H9 (cell line): ENCODE measurements around the gene DYNC1H1. TPM values are rescaled to one million over a fixed set of nuclear protein-coding genes. Genes with fewer than 3 reads are reported as not detected.

ENCODE experiments used
- DNase-seq: peaks from one replicate; pipeline ENCODE4 v3.0.0-alpha.2; 2017
- H2AFZ ChIP-seq: one replicate; pipeline ENCODE4 v1.6.1; 2013; ENCODE audit warnings: mild to moderate bottlenecking, low read length, control low read depth, moderate library complexity
- H2AK5ac ChIP-seq: 2 replicates; pipeline ENCODE4 v1.6.1; 2013; ENCODE audit warnings: low read length, control low read depth, mixed read lengths; ENCODE audit not compliant: insufficient read length
- H2BK120ac ChIP-seq: one replicate; pipeline ENCODE4 v1.6.1; 2013; ENCODE audit warnings: low read depth, mild to moderate bottlenecking, low read length, control low read depth, inconsistent platforms; ENCODE audit not compliant: poor library complexity, severe bottlenecking
- H2BK12ac ChIP-seq: 2 replicates; pipeline ENCODE4 v1.6.1; 2013; ENCODE audit warnings: low read length, control low read depth, mixed read lengths, low read depth; ENCODE audit not compliant: insufficient read length
- H2BK15ac ChIP-seq: 2 replicates; pipeline ENCODE4 v1.6.1; 2013; ENCODE audit warnings: low read depth, low read length, control low read depth
- H2BK20ac ChIP-seq: one replicate; pipeline ENCODE4 v1.6.1; 2013; ENCODE audit warnings: low read depth, mild to moderate bottlenecking, low read length, control low read depth, inconsistent platforms; ENCODE audit not compliant: poor library complexity, severe bottlenecking
- H2BK5ac ChIP-seq: 2 replicates; pipeline ENCODE4 v1.6.1; 2013; ENCODE audit warnings: low read length, control low read depth, mixed read lengths; ENCODE audit not compliant: insufficient read length
- H3K14ac ChIP-seq: 2 replicates; pipeline ENCODE4 v1.6.1; 2013; ENCODE audit warnings: low read length, control low read depth; ENCODE audit not compliant: insufficient read depth
- H3K18ac ChIP-seq: 2 replicates; pipeline ENCODE4 v1.6.1; 2013; ENCODE audit warnings: low read depth, mild to moderate bottlenecking, mixed read lengths, low read length, control low read depth; ENCODE audit not compliant: insufficient read length
- H3K23ac ChIP-seq: 2 replicates; pipeline ENCODE4 v1.6.1; 2013; ENCODE audit warnings: low read length, control low read depth, mixed read lengths, low read depth; ENCODE audit not compliant: insufficient read length
- H3K23me2 ChIP-seq: 2 replicates; pipeline ENCODE4 v1.6.1; 2013; ENCODE audit warnings: low read depth, mild to moderate bottlenecking, mixed read lengths, low read length, control low read depth; ENCODE audit not compliant: insufficient read length, poor library complexity, severe bottlenecking
- H3K27ac ChIP-seq: 2 replicates; pipeline ENCODE4 v1.5.1; 2013; ENCODE audit warnings: low read length, control low read depth, mixed read lengths, low read depth; ENCODE audit not compliant: insufficient read length
- H3K27me3 ChIP-seq: 2 replicates; pipeline ENCODE4 v1.6.1; 2013; ENCODE audit warnings: low read length, control low read depth, inconsistent platforms; ENCODE audit not compliant: insufficient read depth
- H3K4ac ChIP-seq: 2 replicates; pipeline ENCODE4 v1.6.1; 2013; ENCODE audit warnings: low read depth, mild to moderate bottlenecking, control low read depth, inconsistent platforms, low read length, moderate library complexity
- H3K4me1 ChIP-seq: 2 replicates; pipeline ENCODE4 v1.6.1; 2013; ENCODE audit warnings: low read length, control low read depth, inconsistent platforms; ENCODE audit not compliant: insufficient read depth
- H3K4me2 ChIP-seq: 2 replicates; pipeline ENCODE4 v1.6.1; 2013; ENCODE audit warnings: low read length, control low read depth, mixed read lengths; ENCODE audit not compliant: insufficient read length, insufficient read depth
- H3K56ac ChIP-seq: 2 replicates; pipeline ENCODE4 v1.6.1; 2013; ENCODE audit warnings: low read depth, mild to moderate bottlenecking, mixed read lengths, low read length, control low read depth; ENCODE audit not compliant: insufficient read length
- H3K79me1 ChIP-seq: 2 replicates; pipeline ENCODE4 v1.6.1; 2013; ENCODE audit warnings: low read depth, mild to moderate bottlenecking, moderate library complexity, low read length, control low read depth, inconsistent platforms; ENCODE audit not compliant: insufficient read depth, poor library complexity, severe bottlenecking
- H3K79me2 ChIP-seq: 2 replicates; pipeline ENCODE4 v1.6.1; 2013; ENCODE audit warnings: low read length, control low read depth, inconsistent platforms; ENCODE audit not compliant: insufficient read depth
- H3K9ac ChIP-seq: 2 replicates; pipeline ENCODE4 v1.6.1; 2013; ENCODE audit warnings: low read length, control low read depth, mixed read lengths; ENCODE audit not compliant: insufficient read length; ENCODE audit errors: extremely low read depth
- H3K9me3 ChIP-seq: one replicate; pipeline ENCODE4 v1.6.1; 2013; ENCODE audit warnings: low read depth, low read length, inconsistent platforms; ENCODE audit not compliant: control insufficient read depth
- H3T11ph ChIP-seq: one replicate; pipeline ENCODE4 v1.6.1; 2013; ENCODE audit warnings: mild to moderate bottlenecking, low read length, control low read depth, inconsistent platforms
- H4K20me1 ChIP-seq: one replicate; pipeline ENCODE4 v1.6.1; 2013; ENCODE audit not compliant: control insufficient read depth, insufficient read length, insufficient read depth
- H4K5ac ChIP-seq: 2 replicates; pipeline ENCODE4 v1.6.1; 2013; ENCODE audit warnings: low read depth, mild to moderate bottlenecking, mixed read lengths, low read length, control low read depth; ENCODE audit not compliant: insufficient read length
- H4K8ac ChIP-seq: replicated peaks from 2 replicates; pipeline ENCODE4 v1.6.1; 2013; ENCODE audit warnings: low read length, control low read depth, mixed read lengths, low read depth; ENCODE audit not compliant: insufficient read length
- H4K91ac ChIP-seq: 2 replicates; pipeline ENCODE4 v1.6.1; 2013; ENCODE audit warnings: low read depth, mild to moderate bottlenecking, moderate library complexity, mixed read lengths, low read length, control low read depth; ENCODE audit not compliant: insufficient read length
- H3K27ac Mint-ChIP-seq, 3 experiments: 2 replicates in 2 of 3; 3 replicates in 1 of 3; pipeline ENCODE4 v1.8.0; 2020 to 2021; ENCODE audit warnings: mixed read lengths in 3 of 3, mild to moderate bottlenecking in 1 of 3, moderate library complexity in 1 of 3
- H3K27me3 Mint-ChIP-seq: 2 replicates; pipeline ENCODE4 v1.8.0; 2021; ENCODE audit warnings: low read depth, mild to moderate bottlenecking, moderate library complexity, mixed read lengths
- H3K36me3 Mint-ChIP-seq, 3 experiments: 2 replicates in 2 of 3; 3 replicates in 1 of 3; pipeline ENCODE4 v1.8.0; 2020 to 2021; ENCODE audit warnings: low read depth in 3 of 3, mixed read lengths in 3 of 3; ENCODE audit not compliant: insufficient read depth in 1 of 3
- H3K4me1 Mint-ChIP-seq, 2 experiments: 2 replicates each; pipeline ENCODE4 v1.8.0; 2020; ENCODE audit warnings: mixed read lengths in 2 of 2
- H3K4me3 Mint-ChIP-seq, 2 experiments: 2 replicates in 1 of 2; 3 replicates in 1 of 2; pipeline ENCODE4 v1.8.0; 2020 to 2021; ENCODE audit warnings: mild to moderate bottlenecking in 2 of 2, mixed read lengths in 2 of 2, moderate library complexity in 1 of 2
- H3K9me3 Mint-ChIP-seq, 2 experiments: 2 replicates in 1 of 2; 3 replicates in 1 of 2; pipeline ENCODE4 v1.8.0; 2020; ENCODE audit warnings: mild to moderate bottlenecking in 2 of 2, mixed read lengths in 2 of 2, moderate library complexity in 1 of 2
- CTCF ChIP-seq: fragments of 200-600 bp; sonication (generic); conservative IDR thresholded peaks from 3 replicates; pipeline ENCODE4 v1.8.0; 2021; ENCODE audit warnings: antibody characterized with exemption, mild to moderate bottlenecking
- WGBS: extraction: QIAGEN DNeasy Blood & Tissue Kit; methylation state at CpG from one replicate; pipeline ENCODE4 v1.1.7; 2013; ENCODE audit warnings: missing lambda C conversion rate, low lambda C conversion rate, mixed read lengths; ENCODE audit not compliant: insufficient read length; ENCODE audit errors: extremely low coverage; 5-methylcytosine and 5-hydroxymethylcytosine counted together
- total RNA-seq: library from RNA; stranded (reverse); gene quantifications from 2 replicates; pipeline ENCODE4 v1.2.1, GENCODE V29; 2021

Gene DYNC1H1
- total RNA-seq, 1 experiment from 2014 or later = 359 TPM

DNA sequence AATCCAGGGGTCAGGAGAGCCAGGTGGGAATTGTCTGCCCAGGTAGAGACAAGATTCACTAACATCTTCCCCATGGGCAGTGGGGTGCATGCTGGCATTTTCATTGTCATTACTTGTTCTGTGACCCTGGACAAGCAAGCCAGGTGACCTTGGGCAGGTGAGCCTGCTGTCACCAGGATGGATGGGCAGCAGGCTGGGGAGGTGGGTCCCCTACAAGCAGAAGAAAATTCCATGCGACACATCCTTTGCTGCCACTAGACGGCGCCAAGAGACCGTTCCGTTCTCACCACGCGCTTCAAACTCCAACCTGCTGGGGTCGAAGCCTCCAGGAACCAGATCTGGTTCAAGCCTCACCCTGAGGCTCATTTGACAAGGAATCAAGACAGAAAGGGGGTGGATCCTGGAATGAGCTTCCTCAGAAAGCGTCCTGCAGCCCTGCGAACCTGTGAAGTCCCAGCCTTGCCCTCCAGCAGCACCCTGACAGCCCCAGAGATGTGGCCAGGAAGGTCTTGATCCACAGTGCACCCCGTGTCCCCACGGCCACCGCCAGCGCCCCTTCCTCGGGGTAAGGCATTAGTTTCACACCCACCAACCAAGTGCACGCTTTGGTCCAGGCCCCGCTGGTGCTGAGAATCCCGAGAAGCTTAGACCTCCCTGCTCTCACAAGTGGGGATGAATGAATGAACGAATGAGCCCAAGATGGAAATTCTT is 3.2 kb upstream of the DYNC1H1 start:
- no peak overlapping the region for H3K56ac ChIP-seq
- H3K4me2 ChIP-seq = no peak overlapping the region
- peaks cover 8% of the 10 kb centered on the region; the same call in 1 of the 2 replicates for H3K79me2 ChIP-seq
- no peaks in the 10 kb centered on the region for H4K20me1 ChIP-seq
- Mint-ChIP-seq H3K4me1 (peaks cover 18 to 23% of the 10 kb centered on the region in 2 experiments), H3K36me3 (no peaks in the 10 kb centered on the region), H3K27me3 (peaks cover 43% of the 10 kb centered on the region), H3K9me3 (no peaks in the 10 kb centered on the region; a peak in 1 of 5 replicates), H3K4me3 (no peak overlapping the region; a peak in 1 of 5 replicates), H3K27ac (no peak overlapping the region)
- no peak overlapping the region for H3K9ac ChIP-seq
- no peaks in the 10 kb centered on the region for H3K4me1 ChIP-seq
- no peaks in the 10 kb centered on the region for H3K79me1 ChIP-seq
- no peak overlapping the region for H2BK15ac ChIP-seq
- H3T11ph ChIP-seq = no peak overlapping the region
- H3K23ac ChIP-seq = no peak overlapping the region
- H3K23me2 ChIP-seq = peaks cover 14% of the 10 kb centered on the region
- H3K18ac ChIP-seq = no peak overlapping the region
- H3K4ac ChIP-seq = no peak overlapping the region
- no peak overlapping the region for H2BK5ac ChIP-seq
- peaks cover 4% of the 10 kb centered on the region; the same call in 1 of the 2 replicates for H3K27me3 ChIP-seq
- no peak overlapping the region for H2AK5ac ChIP-seq
- no peak overlapping the region for H2BK12ac ChIP-seq
- H2BK120ac ChIP-seq = no peak overlapping the region
- no peak overlapping the region for H4K91ac ChIP-seq
- no peak overlapping the region for H2AFZ ChIP-seq
- H4K8ac ChIP-seq = no peak overlapping the region
- no peaks in the 10 kb centered on the region for H3K9me3 ChIP-seq
- peak; percentile 94 for TF ChIP-seq CTCF
- H2BK20ac ChIP-seq = no peak overlapping the region
- no peak overlapping the region for H3K14ac ChIP-seq
- no CpG with 5 or more reads among the region's 19 CpGs for WGBS
- H4K5ac ChIP-seq = no peak overlapping the region
- no peak overlapping the region for H3K27ac ChIP-seq
- DNase-seq = peak; percentile 89
